Measurements from ENCODE around the gene TSPAN14. TPM values are rescaled to one million over a fixed set of nuclear protein-coding genes. Genes with fewer than 3 reads are reported as not detected.

TSPAN14 gene
- total RNA-seq, 3 donors from 2014 or later = 75.5 to 96.5 (median 81.0) TPM

DNA sequence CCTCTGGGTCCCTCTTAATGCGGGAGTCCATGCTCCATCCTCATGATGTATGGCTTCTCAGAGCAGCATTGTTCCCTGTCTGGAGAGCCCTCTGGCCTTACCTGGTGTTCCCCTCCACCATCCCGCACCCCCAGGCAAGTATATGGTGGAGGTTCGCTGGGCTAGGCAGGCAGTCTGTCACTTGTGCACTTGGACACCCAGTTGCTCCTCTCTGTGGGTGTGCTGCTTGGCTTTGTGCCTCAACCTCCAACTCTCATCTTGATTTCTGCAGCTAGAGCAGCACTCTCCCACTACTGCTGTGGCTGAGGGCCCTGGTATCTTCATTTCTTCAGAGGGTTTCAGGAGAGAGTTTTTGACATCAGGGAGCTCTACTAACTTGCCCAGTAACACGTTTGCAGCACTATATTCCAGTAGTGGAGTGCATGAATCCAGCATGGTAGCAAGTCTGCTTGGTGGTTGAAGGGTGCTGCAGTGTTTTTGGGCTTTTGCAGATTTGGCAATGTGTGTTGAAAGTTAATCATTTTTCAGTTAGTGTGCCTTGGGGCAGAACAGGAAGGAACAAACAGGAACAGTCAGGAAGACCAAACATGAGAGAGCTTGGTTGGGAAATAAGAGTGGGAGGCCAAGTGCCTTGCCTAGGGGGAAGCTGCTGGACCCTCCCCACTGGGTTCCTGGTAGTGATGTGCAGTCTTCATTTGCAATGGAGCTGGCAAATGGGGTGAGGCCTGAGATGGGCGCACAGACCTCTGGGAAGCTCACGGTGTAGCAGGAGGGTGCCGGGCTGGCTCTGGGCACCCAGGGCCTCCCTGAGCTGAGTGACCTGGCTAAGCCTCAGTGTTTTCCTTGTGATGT is 37.4 kb downstream of the TSPAN14 start:
- DNase-seq = no peak
- Histone ChIP-seq H3K36me3 (ENCODE audit: low read depth) (peaks cover 3% of the 10 kb centered on the region), H3K4me3 (no peak overlapping the region), H3K9me3 (no peaks in the 10 kb centered on the region), H3K4me1 (ENCODE audit: low read depth) (peaks cover 9% of the 10 kb centered on the region)
- intact Hi-C loops (cut with DNase I, micrococcal nuclease) = no loop called here
- peak; percentile 16 for ATAC-seq
- TF ChIP-seq, protein P1, sequence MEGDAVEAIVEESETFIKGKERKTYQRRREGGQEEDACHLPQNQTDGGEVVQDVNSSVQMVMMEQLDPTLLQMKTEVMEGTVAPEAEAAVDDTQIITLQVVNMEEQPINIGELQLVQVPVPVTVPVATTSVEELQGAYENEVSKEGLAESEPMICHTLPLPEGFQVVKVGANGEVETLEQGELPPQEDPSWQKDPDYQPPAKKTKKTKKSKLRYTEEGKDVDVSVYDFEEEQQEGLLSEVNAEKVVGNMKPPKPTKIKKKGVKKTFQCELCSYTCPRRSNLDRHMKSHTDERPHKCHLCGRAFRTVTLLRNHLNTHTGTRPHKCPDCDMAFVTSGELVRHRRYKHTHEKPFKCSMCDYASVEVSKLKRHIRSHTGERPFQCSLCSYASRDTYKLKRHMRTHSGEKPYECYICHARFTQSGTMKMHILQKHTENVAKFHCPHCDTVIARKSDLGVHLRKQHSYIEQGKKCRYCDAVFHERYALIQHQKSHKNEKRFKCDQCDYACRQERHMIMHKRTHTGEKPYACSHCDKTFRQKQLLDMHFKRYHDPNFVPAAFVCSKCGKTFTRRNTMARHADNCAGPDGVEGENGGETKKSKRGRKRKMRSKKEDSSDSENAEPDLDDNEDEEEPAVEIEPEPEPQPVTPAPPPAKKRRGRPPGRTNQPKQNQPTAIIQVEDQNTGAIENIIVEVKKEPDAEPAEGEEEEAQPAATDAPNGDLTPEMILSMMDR (IDR thresholded peaks at IDR 0.05) = no peak

DNA sequence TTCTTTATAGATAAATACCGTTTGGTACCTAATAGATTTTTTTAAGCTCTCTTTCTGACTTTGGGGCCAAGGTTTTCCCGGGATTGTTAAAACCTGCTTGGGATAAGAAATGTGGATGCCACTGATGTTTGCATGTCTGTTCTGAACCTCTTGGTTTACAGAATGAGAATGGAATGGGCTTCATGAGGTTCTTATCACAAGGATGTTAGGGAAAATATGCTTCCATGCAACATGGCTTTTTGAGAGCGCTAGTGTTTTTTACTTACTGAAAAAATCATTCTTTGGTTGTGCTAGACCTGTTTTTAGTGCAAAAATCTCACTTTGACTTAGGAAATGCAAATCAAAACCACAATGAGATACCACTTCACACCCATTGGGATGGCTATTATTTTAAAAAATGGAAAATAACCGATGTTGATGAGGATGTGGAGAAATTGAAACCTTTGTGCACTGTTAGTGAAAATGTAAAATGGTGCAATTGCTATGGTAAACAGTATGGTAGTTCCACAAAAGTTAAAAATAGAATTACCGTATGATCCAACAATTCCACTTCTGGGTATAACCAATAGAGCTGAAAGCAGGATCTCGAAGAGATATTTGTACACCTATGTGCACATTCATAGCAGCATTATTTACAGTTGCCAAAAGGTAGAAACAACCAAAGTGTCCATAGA is 38.9 kb downstream of the TSPAN14 start:
- Histone ChIP-seq H3K9me3 (no peaks in the 10 kb centered on the region), H3K4me1 (ENCODE audit: low read depth) (peaks cover 24% of the 10 kb centered on the region), H3K36me3 (ENCODE audit: low read depth) (peaks cover 3% of the 10 kb centered on the region), H3K4me3 (no peak overlapping the region)
- ATAC-seq = no peak
- no peak for DNase-seq
- TF ChIP-seq, protein P1 (IDR thresholded peaks at IDR 0.05) = no peak
- intact Hi-C loops (cut with DNase I, micrococcal nuclease) = no loop called here

DNA sequence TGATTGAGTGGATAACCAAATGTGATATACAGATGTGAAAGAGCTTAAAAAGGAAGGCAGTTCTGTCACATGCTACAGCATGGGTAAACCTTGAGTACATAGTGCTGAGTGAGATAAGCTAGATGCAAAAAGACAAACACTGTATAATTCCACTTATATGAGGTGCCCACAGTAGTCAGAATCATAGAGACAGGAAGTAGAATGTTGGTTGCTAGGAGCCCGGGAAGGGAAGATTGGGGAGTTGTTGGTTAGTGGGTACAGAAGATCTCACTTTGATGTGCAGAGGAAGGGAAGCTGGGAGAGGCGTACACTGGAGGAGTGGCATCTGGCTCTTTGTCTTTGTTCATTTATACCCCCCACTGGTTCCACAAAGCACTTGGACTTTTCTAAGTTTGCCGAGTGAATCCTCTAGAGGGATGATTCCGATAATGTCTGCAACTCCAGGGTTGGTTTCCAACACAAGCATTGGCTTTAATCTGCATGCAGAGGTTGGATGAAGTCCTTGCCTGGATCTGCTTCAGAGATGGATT is 39.5 kb downstream of the TSPAN14 start:
- TF ChIP-seq, protein P1 (IDR thresholded peaks at IDR 0.05) = no peak
- Histone ChIP-seq H3K9me3 (no peaks in the 10 kb centered on the region), H3K4me3 (no peak overlapping the region), H3K4me1 (ENCODE audit: low read depth) (peaks cover 30% of the 10 kb centered on the region), H3K36me3 (ENCODE audit: low read depth) (peaks cover 3% of the 10 kb centered on the region)
- intact Hi-C loops (cut with DNase I, micrococcal nuclease) = no loop called here
- ATAC-seq (peak; percentile 41), DNase-seq (no peak)

DNA sequence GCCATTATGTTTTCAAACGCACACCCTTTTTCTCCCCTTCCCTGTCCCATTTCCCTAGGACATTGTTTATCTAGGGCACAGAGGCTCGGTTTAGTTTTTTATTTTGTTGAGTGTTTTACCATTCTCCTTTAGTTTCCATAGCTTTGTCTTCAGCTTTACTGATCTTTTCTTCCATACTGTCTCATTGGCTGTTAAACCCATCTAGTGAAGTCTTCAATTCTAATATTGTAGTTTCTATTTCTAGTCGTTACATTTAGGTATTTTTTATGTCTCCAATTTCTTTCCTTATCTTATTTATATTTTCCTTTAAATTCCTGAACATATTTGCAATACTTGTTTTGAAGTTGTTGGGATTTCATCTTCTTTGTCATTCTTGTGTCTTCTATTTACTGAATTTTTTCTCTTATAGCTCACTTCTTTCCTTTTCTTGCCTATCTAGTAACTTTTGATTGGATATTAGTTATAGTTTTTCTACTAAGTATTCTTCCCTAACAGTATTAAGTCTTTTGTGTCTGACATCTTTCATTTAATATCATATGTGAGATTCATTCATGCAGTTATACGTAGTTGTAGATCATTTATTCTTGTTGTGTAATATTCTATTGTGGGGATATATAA is 42.6 kb downstream of the TSPAN14 start:
- intact Hi-C loops (cut with DNase I, micrococcal nuclease) = no loop called here
- no peak for ATAC-seq
- Histone ChIP-seq H3K36me3 (ENCODE audit: low read depth) (peaks cover 2% of the 10 kb centered on the region), H3K9me3 (no peaks in the 10 kb centered on the region), H3K4me3 (no peak overlapping the region), H3K4me1 (ENCODE audit: low read depth) (peaks cover 50% of the 10 kb centered on the region)
- DNase-seq = no peak
- TF ChIP-seq, protein P1 (IDR thresholded peaks at IDR 0.05) = no peak

DNA sequence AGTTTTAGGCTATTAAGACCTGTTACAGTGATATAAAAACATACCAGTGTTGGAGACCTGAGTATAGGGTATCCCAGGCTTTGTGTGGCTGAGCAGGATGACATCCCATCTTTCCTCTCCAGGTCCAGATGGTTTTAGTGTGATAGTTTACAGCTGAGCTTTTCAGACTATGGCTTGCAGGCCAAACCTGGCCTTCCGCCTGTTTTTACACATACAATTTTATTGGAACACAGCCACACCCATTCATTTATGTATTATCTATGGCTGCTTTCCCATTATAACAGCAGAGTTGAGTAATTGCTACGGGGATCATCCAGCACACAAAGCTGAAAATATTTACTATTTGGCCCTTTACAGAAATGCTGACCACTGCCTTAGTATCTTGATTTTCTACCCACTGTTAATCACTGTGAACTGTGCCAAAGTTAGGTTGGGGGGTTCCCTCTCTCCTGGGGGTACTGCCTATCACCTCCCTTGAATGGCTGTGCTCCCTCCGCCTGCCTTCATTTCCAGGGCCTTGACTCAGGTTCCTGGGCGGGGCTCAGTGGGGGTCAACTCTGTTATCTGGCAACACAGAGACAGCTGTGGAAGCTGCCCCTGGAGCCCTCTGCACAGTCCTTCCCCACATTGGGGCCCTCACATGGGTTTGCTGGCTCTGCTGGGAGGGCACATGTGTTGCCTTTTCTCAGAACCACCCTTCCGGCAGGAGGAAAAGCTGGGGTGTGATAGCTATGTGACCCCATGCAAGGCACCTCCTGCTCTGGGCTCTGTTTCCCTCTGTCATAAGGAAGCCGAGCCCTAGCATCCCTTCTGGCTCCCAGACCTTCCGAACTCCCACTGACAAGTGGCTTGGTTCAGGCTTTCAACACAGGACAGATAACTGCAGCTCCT is 43.3 kb downstream of the TSPAN14 start:
- DNase-seq = peak in 2 of 3 donors; percentile 51 to 56
- intact Hi-C loops (cut with DNase I, micrococcal nuclease) = no loop called here
- H3K4me1 ChIP-seq (ENCODE audit: low read depth) = peaks cover 56% of the 10 kb centered on the region

More for the DNA sequence above, 43.3 kb downstream of the TSPAN14 start:
- no peak overlapping the region for H3K4me3 ChIP-seq
- H3K36me3 ChIP-seq (ENCODE audit: low read depth) = no peaks in the 10 kb centered on the region
- TF ChIP-seq, protein P1 (IDR thresholded peaks at IDR 0.05) = no peak
- H3K9me3 ChIP-seq = no peaks in the 10 kb centered on the region
- peak; percentile 25 for ATAC-seq
